ENCODE measurements around the gene BCDIN3D.
"Not testable (repeated sequence)": the region's sequence is repeated elsewhere in the genome, so short reads cannot be mapped to it uniquely, and the experiment has no call there.

BCDIN3D gene

DNA sequence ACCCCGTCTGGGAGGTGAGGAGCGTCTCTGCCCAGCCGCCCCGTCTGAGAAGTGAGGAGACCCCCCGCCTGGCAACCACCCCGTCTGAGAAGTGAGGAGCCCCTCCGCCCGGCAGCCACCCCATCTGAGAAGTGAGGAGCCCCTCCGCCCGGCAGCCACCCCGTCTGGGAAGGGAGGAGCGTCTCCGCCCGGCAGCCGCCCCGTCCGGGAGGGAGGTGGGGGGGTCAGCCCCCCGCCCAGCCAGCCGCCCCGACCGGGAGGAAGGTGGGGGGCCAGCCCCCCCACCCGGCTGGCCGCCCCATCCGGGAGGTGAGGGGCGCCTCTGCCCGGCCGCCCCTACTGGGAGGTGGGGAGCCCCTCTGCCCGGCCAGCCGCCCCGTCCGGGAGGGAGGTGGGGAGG lies 18.0 kb upstream of the BCDIN3D start:
- DNase-seq (ENCODE audit: low read depth in 2 of 2): not testable (repeated sequence)

DNA sequence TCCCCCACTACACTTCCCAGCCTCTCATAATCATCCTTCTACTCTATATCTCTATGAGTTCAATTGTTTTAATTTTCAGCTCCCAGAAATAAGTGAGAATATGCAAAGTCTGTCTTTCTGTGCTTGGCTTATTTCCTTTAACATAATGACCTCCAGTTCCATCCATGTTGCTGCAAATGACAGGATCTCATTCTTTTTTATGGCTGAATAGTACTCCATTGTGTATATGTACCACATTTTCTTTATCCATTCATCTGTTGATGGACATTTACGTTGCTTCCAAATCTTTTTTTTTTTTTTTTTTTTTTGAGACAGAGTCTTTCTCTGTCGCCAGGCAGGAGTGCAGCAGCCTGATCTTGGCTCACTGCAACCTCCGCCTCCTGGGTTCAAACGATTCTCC lies 13.0 kb upstream of the BCDIN3D start:
- not testable (repeated sequence) for DNase-seq (ENCODE audit: low read depth in 2 of 2)

GRCh38 chr12:49854976-49855375 lies 12.1 kb upstream of the BCDIN3D start:
- no peak for DNase-seq (ENCODE audit: low read depth in 2 of 2)

DNA sequence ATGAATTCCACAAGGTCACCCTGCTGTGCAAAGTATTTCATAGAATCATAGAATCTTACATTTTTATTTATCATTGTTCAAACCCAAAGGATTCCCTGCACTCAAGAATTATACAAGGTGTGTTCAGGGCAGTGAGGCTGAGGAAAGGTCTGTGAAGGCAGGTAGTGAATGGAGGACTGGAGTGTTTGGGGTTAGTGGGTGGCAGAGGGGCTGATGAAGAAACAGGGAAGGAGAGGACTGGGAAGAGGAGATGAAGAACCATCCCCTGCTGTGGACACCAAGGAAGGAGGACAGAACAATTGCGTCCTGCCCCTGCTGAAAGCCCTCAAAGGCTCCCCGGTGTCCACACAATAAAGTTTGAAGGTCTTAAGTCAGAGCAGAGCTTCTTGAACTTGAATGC lies 10.8 kb upstream of the BCDIN3D start:
- DNase-seq (ENCODE audit: low read depth in 2 of 2): no peak

- no peak for DNase-seq (ENCODE audit: low read depth in 2 of 2)
Measured at GRCh38 chr12:49847161-49847560, 4.3 kb upstream of the BCDIN3D start.

GRCh38 chr12:49846032-49846431 lies 3.1 kb upstream of the BCDIN3D start:
- no peak for DNase-seq (ENCODE audit: low read depth in 2 of 2)

GRCh38 chr12:49843876-49844437 lies 1.1 kb upstream of the BCDIN3D start:
- no peak for DNase-seq (ENCODE audit: low read depth in 2 of 2)

DNA sequence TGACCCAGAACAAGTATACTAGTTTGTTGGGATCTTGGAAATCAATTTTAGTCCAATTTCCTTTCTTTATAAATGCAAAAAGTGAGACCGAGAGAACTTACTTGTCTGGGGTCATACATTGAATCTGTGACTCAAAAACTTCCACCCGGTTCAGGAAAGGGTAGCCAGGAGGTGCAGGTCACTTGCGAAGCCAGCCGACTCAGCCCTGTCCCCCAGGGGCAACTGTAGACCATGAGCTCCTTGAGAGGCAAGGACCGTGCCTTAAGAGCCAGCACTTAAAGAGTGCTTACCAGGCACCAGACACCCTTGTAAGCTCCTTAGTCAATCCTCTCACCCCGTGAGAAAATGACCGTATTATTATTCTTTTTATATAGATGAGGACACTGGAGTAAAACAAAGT lies 505 bp upstream of the BCDIN3D start:
- no peak for DNase-seq (ENCODE audit: low read depth in 2 of 2)

DNA sequence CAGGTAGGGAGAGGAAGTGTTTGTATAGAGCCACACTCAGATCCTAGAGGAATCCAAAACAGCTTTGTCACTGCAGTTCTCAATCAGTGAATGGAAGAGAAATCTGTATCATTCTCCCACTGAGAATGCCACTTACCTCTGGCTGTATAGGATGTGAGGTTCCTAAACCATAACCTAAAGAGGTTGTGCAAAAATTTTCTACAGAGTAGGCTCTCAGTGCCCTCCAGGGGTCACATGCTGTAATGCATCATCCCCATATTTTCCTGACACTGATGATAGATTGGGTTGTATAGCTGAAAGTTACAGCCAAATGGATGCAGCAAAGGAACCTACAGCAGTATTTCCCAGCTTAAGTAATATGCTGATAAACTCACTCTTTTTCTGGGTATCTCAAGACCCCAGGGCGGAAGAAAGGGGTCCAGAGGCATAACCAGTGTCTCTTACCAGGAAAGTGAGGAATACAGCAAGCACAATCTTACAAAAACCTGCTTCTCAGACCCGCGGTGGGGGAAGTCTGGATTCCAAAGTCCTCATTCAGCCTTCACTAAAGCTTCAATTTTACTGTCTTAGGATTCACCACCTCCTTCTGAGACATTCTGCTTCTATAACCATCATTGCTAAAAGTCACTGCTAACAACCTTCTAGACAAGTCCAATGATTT lies 3.8 kb downstream of the BCDIN3D start:
- no peak for DNase-seq (ENCODE audit: low read depth in 2 of 2)

DNA sequence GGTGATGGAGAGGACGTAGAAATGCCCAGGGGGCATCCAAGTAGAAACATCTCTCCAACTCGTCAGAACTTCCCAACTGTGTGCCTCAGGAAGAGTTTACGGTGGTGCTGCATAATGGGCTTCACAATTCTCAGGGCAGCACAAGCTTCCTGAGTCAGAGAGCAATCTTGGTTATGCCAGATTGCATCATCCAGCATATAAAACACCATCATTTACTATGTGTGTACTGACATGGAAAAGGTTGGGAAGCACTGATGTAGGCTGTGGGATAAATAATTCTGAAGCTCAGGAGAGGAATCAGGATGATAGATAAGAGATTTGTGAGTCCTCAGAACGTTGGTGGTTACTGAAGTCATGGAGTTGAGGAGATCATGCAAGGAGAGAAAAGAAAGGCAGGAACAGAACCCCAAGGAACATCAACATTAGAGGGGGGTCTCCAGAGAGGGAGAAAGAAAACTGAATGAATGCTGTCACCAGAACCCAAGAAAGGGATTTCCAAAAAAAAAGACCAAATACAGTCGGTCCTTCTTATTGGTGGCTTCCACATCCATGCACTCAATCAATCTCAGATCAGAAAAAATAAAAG lies 10.0 kb downstream of the BCDIN3D start:
- peak; percentile 60 to 70 for DNase-seq (ENCODE audit: low read depth in 2 of 2)

DNA sequence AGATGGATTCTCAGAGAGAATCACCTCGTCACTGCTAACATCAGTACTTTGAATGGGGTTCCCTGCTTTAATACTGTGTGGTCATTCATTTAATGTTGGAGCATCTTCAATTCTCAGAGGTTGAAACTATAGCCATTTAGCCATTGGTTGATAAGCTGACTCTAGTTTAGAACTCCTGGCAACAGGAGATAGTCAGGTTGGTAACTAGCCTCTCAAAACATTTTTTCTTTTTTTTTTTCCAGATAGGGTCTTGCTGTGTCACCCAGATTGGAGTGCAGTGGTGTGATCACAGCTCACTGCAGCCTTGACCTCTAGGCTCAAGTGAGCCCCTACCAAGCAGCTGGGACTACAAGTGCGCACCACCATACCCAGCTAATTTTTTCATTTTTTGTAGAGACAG lies 11.2 kb downstream of the BCDIN3D start:
- no peak for DNase-seq (ENCODE audit: low read depth in 2 of 2)

DNA sequence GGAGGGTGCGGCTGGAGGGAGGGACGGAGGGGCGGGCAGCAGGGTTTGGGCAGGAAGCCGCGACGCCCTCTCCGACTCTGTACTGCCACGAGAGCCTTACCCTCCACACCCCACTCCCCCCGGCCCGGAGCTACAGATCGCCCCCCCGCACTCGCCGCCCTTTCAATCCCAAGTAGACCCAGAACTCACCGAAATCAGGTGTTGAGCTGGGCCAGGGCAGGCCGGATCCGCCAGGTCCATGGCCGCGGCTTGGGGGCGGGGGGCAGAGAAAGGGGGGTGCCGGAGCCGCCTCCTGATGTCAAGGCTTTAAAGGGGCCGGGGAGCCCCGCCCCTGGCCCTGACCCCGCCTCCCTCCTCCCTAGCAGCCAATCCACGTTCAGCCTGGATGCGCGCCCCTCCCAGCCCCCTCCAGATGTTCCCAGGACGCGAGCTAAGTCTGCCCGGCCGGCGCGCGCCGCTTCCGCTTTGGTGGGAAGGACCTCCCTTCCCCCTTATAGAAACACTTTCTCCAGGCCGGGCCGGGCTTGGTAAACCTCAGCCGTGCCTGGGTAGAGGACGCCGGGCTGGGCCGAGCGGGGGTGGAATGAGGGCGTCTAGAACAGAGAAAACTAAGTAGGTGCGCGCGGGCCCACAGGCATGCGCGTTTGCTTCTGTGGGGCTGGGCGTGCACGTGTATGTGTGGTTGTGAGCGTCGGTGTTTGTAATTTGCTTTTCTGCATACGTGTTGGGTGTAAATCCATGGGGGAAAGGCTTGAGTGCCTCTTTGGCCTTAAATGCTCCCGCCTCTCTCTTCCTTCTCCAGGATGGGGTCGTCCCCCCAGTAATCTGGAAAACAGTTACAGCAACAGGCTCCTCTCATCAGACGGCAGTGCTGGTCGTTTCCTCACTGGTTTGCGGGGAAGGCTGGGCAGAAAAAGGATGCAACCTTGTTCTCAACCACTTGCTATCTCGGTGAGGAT lies 14.5 kb downstream of the BCDIN3D start, which contains the start of gene NCKAP5L:
Gene NCKAP5L, minus strand, starts transcription at position 281 of the 959 bp plus-strand sequence. CDS start 24,369 bp downstream, outside the sequence.
- DNase-seq (ENCODE audit: low read depth in 2 of 2): peak; percentile 94 to 96

- DNase-seq (ENCODE audit: low read depth in 2 of 2): no peak
Measured at GRCh38 chr12:49827401-49828099, 15.4 kb downstream of the BCDIN3D start.

DNA sequence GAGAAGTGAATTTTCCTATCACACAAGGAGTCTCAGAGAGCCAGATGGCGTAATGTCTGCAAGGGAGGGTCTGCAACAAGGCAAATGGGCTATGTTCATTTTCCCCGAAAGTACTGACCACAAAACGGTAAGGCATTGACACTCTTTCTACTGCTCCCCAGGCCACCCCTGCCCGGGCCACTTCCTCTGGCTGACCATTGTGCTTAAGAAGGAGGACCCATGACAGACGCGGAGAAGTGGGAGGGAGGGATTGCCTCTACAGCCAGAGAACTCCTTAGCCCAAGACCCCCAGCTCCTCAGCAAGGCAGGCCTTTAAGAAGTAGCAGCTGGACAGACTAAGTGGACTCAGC lies 15.9 kb downstream of the BCDIN3D start:
- DNase-seq (ENCODE audit: low read depth in 2 of 2): no peak

- DNase-seq (ENCODE audit: low read depth in 2 of 2): no peak
Measured at GRCh38 chr12:49825971-49826421, 16.9 kb downstream of the BCDIN3D start.

- no peak for DNase-seq (ENCODE audit: low read depth in 2 of 2)
Measured at GRCh38 chr12:49825360-49825970, 17.4 kb downstream of the BCDIN3D start.

DNA sequence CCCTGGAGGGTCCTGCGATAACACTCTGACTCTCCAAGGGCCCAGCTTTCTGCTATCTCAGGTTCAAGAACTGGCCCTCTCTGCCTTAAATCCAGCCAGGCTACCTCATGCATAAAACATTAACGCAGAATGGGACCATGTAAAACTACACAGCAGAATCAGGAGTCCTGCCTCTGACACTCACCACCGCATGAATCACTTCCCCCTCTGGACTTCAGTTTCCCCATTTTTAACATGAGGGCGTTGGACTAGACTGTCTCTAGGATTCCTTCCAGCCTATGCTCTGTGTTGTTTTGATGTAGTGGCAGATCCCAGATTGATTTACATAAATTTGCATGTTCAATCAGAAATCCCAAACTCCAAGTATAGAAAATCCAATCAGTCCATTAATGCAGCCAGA lies 18.0 kb downstream of the BCDIN3D start:
- no peak for DNase-seq (ENCODE audit: low read depth in 2 of 2)

DNA sequence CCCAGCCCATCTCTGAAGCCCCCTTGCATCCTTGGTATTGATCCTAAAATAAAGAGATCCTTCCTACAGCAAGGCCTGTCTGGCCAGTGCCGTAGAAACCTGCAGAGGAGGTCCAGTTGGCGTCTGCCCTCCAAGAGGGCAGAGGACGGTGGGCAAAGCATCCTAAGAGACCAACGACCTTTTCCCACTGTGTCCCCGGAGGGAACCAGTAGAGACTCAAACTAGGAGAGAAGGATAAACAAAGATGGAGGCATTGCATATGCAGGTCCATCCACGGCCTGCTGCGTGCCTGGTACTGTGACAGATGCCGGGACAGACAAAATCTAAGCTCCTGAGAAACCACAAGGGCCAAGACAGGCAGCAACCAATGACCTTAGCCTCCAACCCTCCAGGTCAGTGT lies 18.5 kb downstream of the BCDIN3D start:
- no peak for DNase-seq (ENCODE audit: low read depth in 2 of 2)

DNA sequence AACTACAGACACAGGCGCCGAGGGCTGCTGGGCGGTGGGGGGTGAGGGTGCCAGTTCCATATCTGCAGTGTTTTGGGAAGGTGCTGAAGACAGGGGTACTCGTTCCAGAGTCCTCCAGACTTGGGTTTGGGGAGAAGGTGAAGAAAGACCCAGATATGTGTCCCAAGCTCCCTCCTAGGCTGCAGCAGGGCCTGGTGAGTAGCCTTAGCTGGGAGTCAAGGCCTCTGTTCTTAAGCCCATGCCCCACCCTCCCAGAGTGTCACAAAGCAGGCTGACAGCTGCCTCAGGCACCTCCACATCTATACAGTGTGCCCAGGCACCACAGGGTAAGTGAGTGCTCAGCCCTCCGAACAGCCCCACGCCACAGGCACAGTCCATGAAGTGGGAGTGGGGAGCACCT lies 19.0 kb downstream of the BCDIN3D start:
- DNase-seq (ENCODE audit: low read depth in 2 of 2): no peak

DNA sequence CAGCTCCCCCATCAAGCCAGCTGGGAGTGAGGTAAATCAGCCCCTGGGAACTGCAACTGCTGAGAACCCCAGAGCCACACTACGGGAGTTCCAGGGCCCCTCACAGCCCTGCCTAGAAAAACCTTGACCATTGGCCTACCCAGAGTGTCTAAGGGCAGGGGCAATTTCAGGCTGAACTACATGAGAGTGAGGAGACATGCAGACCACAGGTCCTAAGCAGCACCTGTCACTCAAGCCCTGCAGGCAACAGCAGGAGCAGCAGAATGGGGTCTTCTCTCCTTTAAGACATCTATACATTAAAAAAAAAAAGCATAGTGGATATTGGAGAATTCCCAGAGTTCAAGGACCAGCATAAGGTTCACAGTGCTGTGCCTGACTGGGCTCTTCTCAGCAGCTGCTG lies 19.6 kb downstream of the BCDIN3D start:
- DNase-seq (ENCODE audit: low read depth in 2 of 2): no peak

All from fibroblast of skin of left quadriceps (primary cell).